Pancreas (tissue), 10 donors: Measurements from ENCODE around the gene SPRN. TPM values are rescaled to one million over a fixed set of nuclear protein-coding genes. Genes with fewer than 3 reads are reported as not detected.
A peak's percentile ranks its signal among the peaks of the same experiment; 100 is the strongest.
"Not testable (repeated sequence)": the region's sequence is repeated elsewhere in the genome, so short reads cannot be mapped to it uniquely, and the experiment has no call there.

Experiments
- ATAC-seq, 4 donors: fragments of 200-7000 bp; cut with Tn5 transposase; one replicate each; pipeline versions ENCODE4 v1.8.0 to v1.9.1; 2020; ENCODE audit warnings: mild to moderate bottlenecking in 4 of 4, moderate library complexity in 4 of 4
- DNase-seq, 6 donors: peaks; one replicate each; pipeline ENCODE4 v3.0.0-alpha.2; 2020
- FAIRE-seq: peaks from 2 replicates; lab custom pipeline; 2012; peaks lifted over from hg19 to GRCh38; lab: Jason Lieb, UNC
- H3K27ac ChIP-seq, 4 donors: fragments of 200-600 bp; sonication (generic); 1 replicate in 3 of 4; 2 replicates in 1 of 4; pipeline versions ENCODE4 v1.5.0 to v1.8.0; 2020
- H3K27me3 ChIP-seq, 4 donors: fragments of 200-600 bp; one replicate each; pipeline ENCODE4 v1.8.0; 2021
- H3K36me3 ChIP-seq, 3 donors: fragments of 200-600 bp; sonication (generic) in 1 of 3; one replicate each; pipeline versions ENCODE4 v1.5.0 to v1.8.0; 2020 to 2021
- H3K4me1 ChIP-seq, 3 donors: fragments of 200-600 bp; one replicate each; pipeline ENCODE4 v1.8.0; 2021
- H3K4me3 ChIP-seq, 4 donors: fragments of 200-600 bp; sonication (generic) in 2 of 4; one replicate each; pipeline versions ENCODE4 v1.5.0 to v1.8.0; 2020 to 2021
- H3K9me3 ChIP-seq, 4 donors: fragments of 200-600 bp; one replicate each; pipeline ENCODE4 v1.8.0; 2021
- CTCF ChIP-seq, 4 donors: fragments of 200-600 bp; sonication (generic) in 3 of 4; IDR thresholded peaks; one replicate each; pipeline versions ENCODE4 v1.5.0 to v1.8.0; 2021; ENCODE audit warnings: antibody characterized with exemption in 4 of 4
- WGBS, 2 donors: extraction: QIAGEN DNeasy Blood & Tissue Kit; methylation state at CpG; one replicate each; pipeline ENCODE4 v1.1.7; 2013; 5-methylcytosine and 5-hydroxymethylcytosine counted together
- intact Hi-C, 3 donors: fragments of 100-400 bp; cut with DNase I; formaldehyde crosslinking; loops; one replicate each; pipeline versions ENCODE4 v1.11.1 to v1.14.2; 2022
- polyA plus RNA-seq, 2 donors: library from polyadenylated mRNA; stranded (reverse); fragments of 200-250 nt; gene quantifications; one replicate each; pipeline ENCODE4 v1.2.3, GENCODE V29; 2013
- total RNA-seq, 6 donors: library from RNA; stranded (reverse); fragmentation: NEBNext Ultra II Directional in 4 of 6; extraction: Animal tissue kit (Norgen Biotek cat#: 25700) in 4 of 6; gene quantifications; one replicate each; pipeline versions ENCODE4 v1.2.1 to v1.2.4, GENCODE V29; 2021 to 2023
- donor health status: healthy with polysubstance abuse.
- donor health status: DM: no; HTN: no; CAD: no; lungs with moderate emphysema.
- donor health status: DM: no; HTN: no; CAD: no.
- donor health status: control.
- donor health status: control.
- donor health status: Bipolar disorder and iron deficiency.
- donor health status: DM: yes; HTN: yes; CAD: no.
- donor health status: DM: no; HTN: no; CAD: no.
- donor health status: DM: no; HTN: no; CAD: no.
- donor health status: DM: yes; HTN: yes; CAD: no.

SPRN gene
- total and polyA plus RNA-seq, 8 donors = 0.03 to 0.87 (median 0.09) TPM; not detected in 3

- no peak for TF ChIP-seq CTCF (IDR thresholded peaks at IDR 0.05)
- ATAC-seq (no peak), FAIRE-seq (no peak), DNase-seq (peak in 3 of 6 donors; percentile 7 to 72 (median 9))
- Histone ChIP-seq H3K27me3 (no peaks in the 10 kb centered on the region), H3K4me3 (no peak overlapping the region), H3K27ac (no peak overlapping the region), H3K36me3 (no peaks in the 10 kb centered on the region), H3K4me1 (no peaks in the 10 kb centered on the region), H3K9me3 (no peaks in the 10 kb centered on the region)
- intact Hi-C loops = no loop called here
- 78 to 85% methylated on average over 23 of the region's 23 CpGs for WGBS, 2 donors
Observed at GRCh38 chr10:133442191-133442966, 18.0 kb upstream of the SPRN start.

GRCh38 chr10:133441780-133442179 lies 17.4 kb upstream of the SPRN start:
- Histone ChIP-seq H3K27ac (no peak overlapping the region), H3K27me3 (no peaks in the 10 kb centered on the region), H3K9me3 (no peaks in the 10 kb centered on the region), H3K36me3 (no peaks in the 10 kb centered on the region), H3K4me3 (no peak overlapping the region), H3K4me1 (no peaks in the 10 kb centered on the region)
- TF ChIP-seq CTCF (IDR thresholded peaks at IDR 0.05) = no peak
- intact Hi-C loops = no loop called here
- no peak for ATAC-seq
- no peak for FAIRE-seq
- WGBS, 2 donors = 68 to 75% methylated on average over 11 to 12 of the region's 12 CpGs
- DNase-seq = peak in 3 of 6 donors; percentile 7 to 55 (median 7)

GRCh38 chr10:133441356-133441755 lies 16.9 kb upstream of the SPRN start:
- intact Hi-C loops = not testable (repeated sequence)

GRCh38 chr10:133440633-133441285 lies 16.3 kb upstream of the SPRN start:
- no peaks in the 10 kb centered on the region for H3K9me3 ChIP-seq
- no peak for ATAC-seq
- H3K4me1 ChIP-seq = no peaks in the 10 kb centered on the region
- TF ChIP-seq CTCF (IDR thresholded peaks at IDR 0.05) = no peak
- H3K27me3 ChIP-seq = no peaks in the 10 kb centered on the region
- WGBS, 2 donors = 91 to 94% methylated on average over 17 to 18 of the region's 18 CpGs
- peak in 3 of 6 donors; percentile 0 to 52 (median 8) for DNase-seq
- H3K27ac ChIP-seq = no peak overlapping the region
- intact Hi-C loops = no loop called here
- no peak for FAIRE-seq
- H3K36me3 ChIP-seq = no peaks in the 10 kb centered on the region
- H3K4me3 ChIP-seq = no peak overlapping the region

More at GRCh38 chr10:133441356-133441755, 16.9 kb upstream of the SPRN start:
- WGBS, 2 donors = 83 to 87% methylated on average over 13 to 14 of the region's 21 CpGs
- H3K4me3 ChIP-seq, H3K36me3 ChIP-seq, H3K27ac ChIP-seq, FAIRE-seq, H3K4me1 ChIP-seq, ATAC-seq, H3K27me3 ChIP-seq, H3K9me3 ChIP-seq: not testable (repeated sequence)
- DNase-seq = peak in 2 of 6 donors; percentile 5 to 7

- intact Hi-C loops = no loop called here
- H3K9me3 ChIP-seq = no peaks in the 10 kb centered on the region
- H3K4me3 ChIP-seq = no peak overlapping the region
- WGBS, 2 donors = 88 to 92% methylated on average over 25 of the region's 25 CpGs
- no peaks in the 10 kb centered on the region for H3K36me3 ChIP-seq
- no peaks in the 10 kb centered on the region for H3K27me3 ChIP-seq
- H3K27ac ChIP-seq = no peak overlapping the region
- ATAC-seq (no peak), FAIRE-seq (no peak), DNase-seq (peak in 4 of 6 donors; percentile 1 to 60 (median 10))
- TF ChIP-seq CTCF (IDR thresholded peaks at IDR 0.05) = no peak
- H3K4me1 ChIP-seq = no peaks in the 10 kb centered on the region
Observed at GRCh38 chr10:133439517-133440461, 15.4 kb upstream of the SPRN start.
